ENCODE data around the gene SOX18. TPM values are rescaled to one million over a fixed set of nuclear protein-coding genes. Genes with fewer than 3 reads are reported as not detected.

SOX18 gene
- total and polyA plus RNA-seq, 2 of the 8 experiments (the other 6 are each of a cell fraction or from before 2014, with no cell fraction given): 0.09 TPM; not detected in 1

GRCh38 chr20:64082820-64083377, 33.5 kb upstream of the SOX18 start:
- Histone ChIP-seq H2BK12ac (ENCODE audit: low read depth, low read length) (peak overlapping the region; percentile 68; the same call in 1 of the 2 replicates), H3K23me2 (ENCODE audit: low read depth, low read length) (peaks cover 22% of the 10 kb centered on the region; the same call in 1 of the 2 replicates), H2BK120ac (replicated peaks; ENCODE audit: low read depth, low read length) (no peak overlapping the region), H2AK5ac (ENCODE audit: low read depth, low read length) (no peak overlapping the region), H4K8ac (ENCODE audit: extremely low read depth, insufficient read depth, low read length) (peak overlapping the region; percentile 63; the same call in 1 of the 2 replicates), H2BK20ac (ENCODE audit: low read length) (no peak overlapping the region), H3K79me2 (ENCODE audit: control insufficient read depth in 1 of 2, insufficient read depth in 2 of 2, low read length in 2 of 2) (no peaks in the 10 kb centered on the region), H2BK15ac (ENCODE audit: low read length) (no peak overlapping the region), H3K36me3 (ENCODE audit: control insufficient read depth in 2 of 4, insufficient read depth in 4 of 4, low read length in 3 of 4) (no peaks in the 10 kb centered on the region), H3K27ac (ENCODE audit: low read depth, low read length) (no peak overlapping the region), H3K14ac (ENCODE audit: insufficient read length) (no peak overlapping the region), H4K5ac (ENCODE audit: insufficient read length, low read depth, low read length) (no peak overlapping the region), H3K23ac (ENCODE audit: insufficient read length) (no peak overlapping the region), H3K9ac (replicated peaks in 1 of 4; ENCODE audit: extremely low read depth in 1 of 4, low read depth in 3 of 4, low read length in 3 of 4) (no peak overlapping the region), H3K79me1 (ENCODE audit: low read depth, low read length) (no peaks in the 10 kb centered on the region), H3K4me2 (ENCODE audit: insufficient read depth in 1 of 2, low read depth in 2 of 2, low read length in 2 of 2) (peak overlapping the region; percentile 88 to 98), H2AFZ (ENCODE audit: low read length) (no peak overlapping the region), H2BK5ac (ENCODE audit: low read depth, low read length) (no peak overlapping the region; the same call in 1 of the 2 replicates), H3K56ac (replicated peaks; ENCODE audit: insufficient read length, low read depth, low read length) (no peak overlapping the region), H3K4me1 (replicated peaks in 1 of 4; ENCODE audit: control insufficient read depth in 3 of 4, insufficient read depth in 4 of 4, low read length in 3 of 4) (peaks cover 0 to 34% (median 20%) of the 10 kb centered on the region in 4 experiments; a peak in 6 of 7 replicates), H4K91ac (replicated peaks; ENCODE audit: insufficient read length, low read length) (no peak overlapping the region), H4K20me1 (replicated peaks in 1 of 2; ENCODE audit: control insufficient read depth in 1 of 2, insufficient read depth in 2 of 2, low read length in 2 of 2) (no peaks in the 10 kb centered on the region), H3K4me3 (ENCODE audit: extremely low read depth in 1 of 4, insufficient read depth in 2 of 4, low read depth in 3 of 4, low read length in 4 of 4) (peak overlapping the region; percentile 8 to 73 (median 32); a peak in 6 of 8 replicates), H3K4ac (replicated peaks; ENCODE audit: insufficient read length, low read depth, low read length) (peak overlapping the region; percentile 14), H3K27me3 (replicated peaks in 1 of 4; ENCODE audit: control insufficient read depth in 3 of 4, extremely low read depth in 1 of 4, insufficient read depth in 3 of 4, low read length in 3 of 4) (peaks cover 6 to 55% (median 42%) of the 10 kb centered on the region in 4 experiments), H3K18ac (ENCODE audit: extremely low read depth, low read length) (peak overlapping the region; percentile 32; the same call in 1 of the 2 replicates), H3K9me3 (ENCODE audit: insufficient read depth in 2 of 2, low read depth in 1 of 2, low read length in 1 of 2) (no peaks in the 10 kb centered on the region)
- TF ChIP-seq RAD21 (IDR thresholded peaks at IDR 0.05 in 1 of 2, conservative IDR thresholded peaks at IDR 0.05 in 1 of 2; ENCODE audit: low read depth in 2 of 2, low read length in 2 of 2): no peak
- no peak for TF ChIP-seq NANOG (IDR thresholded peaks at IDR 0.05; ENCODE audit: insufficient read depth, low read depth, low read length, poor library complexity, severe bottlenecking)
- TF ChIP-seq SP1 (IDR thresholded peaks at IDR 0.05; ENCODE audit: low read depth, low read length): no peak
- TF ChIP-seq CBX5 (IDR thresholded peaks at IDR 0.05; ENCODE audit: low read depth, low read length): no peak
- no peak for TF ChIP-seq SIN3A (conservative IDR thresholded peaks at IDR 0.05 in 1 of 2, IDR thresholded peaks at IDR 0.05 in 1 of 2; ENCODE audit: low read depth in 1 of 2, low read length in 2 of 2)
- no peak for TF ChIP-seq FOSL1 (IDR thresholded peaks at IDR 0.05; ENCODE audit: insufficient read depth, low read depth, low read length)
- no peak for TF ChIP-seq SP4 (IDR thresholded peaks at IDR 0.05; ENCODE audit: low read length)
- no peak for TF ChIP-seq TAF1 (IDR thresholded peaks at IDR 0.05; ENCODE audit: low read depth, low read length)
- ChIA-PET POLR2A (ENCODE audit: partially characterized antibody) (interaction anchor here (1.3 kb wide), 1 partner anchor 14 kb away, joined by 6 read pairs; no protein-coding TSS in a partner anchor), CTCF (ENCODE audit: partially characterized antibody) (interaction anchor here (0.8 to 13.0 kb wide), 14 partner anchors 10 to 87 kb away, joined by 3 to 144 read pairs (median 6); partner anchors contain the start of genes SOX18 and TCEA2)
- no peak for FAIRE-seq
- DNase-seq (ENCODE audit: low read depth in 1 of 2, low spot score in 2 of 2): no peak
- WGBS, 2 experiments (ENCODE audit: extremely low coverage in 1 of 2, insufficient coverage in 1 of 2, insufficient read length in 1 of 2, insufficient replicate concordance in 2 of 2, low coverage in 1 of 2, low lambda C conversion rate in 2 of 2, missing lambda C conversion rate in 1 of 2): 45% methylated on average over 12 of the region's 13 CpGs; no CpG with 5 or more reads in 1 of the 2 experiments

Data from H1 (cell line).